GM18499 (cell line): ENCODE measurements around the gene ASIP.
"Not testable (repeated sequence)": the region's sequence is repeated elsewhere in the genome, so short reads cannot be mapped to it uniquely, and the experiment has no call there.

Experiments used
- ATAC-seq: cut with Tn5 transposase; IDR thresholded peaks from one replicate; pipeline ENCODE4 v1.9.1; 2021; ENCODE audit warnings: moderate number of reproducible peaks; ENCODE audit not compliant: insufficient read depth, unreplicated experiment

ASIP gene

DNA sequence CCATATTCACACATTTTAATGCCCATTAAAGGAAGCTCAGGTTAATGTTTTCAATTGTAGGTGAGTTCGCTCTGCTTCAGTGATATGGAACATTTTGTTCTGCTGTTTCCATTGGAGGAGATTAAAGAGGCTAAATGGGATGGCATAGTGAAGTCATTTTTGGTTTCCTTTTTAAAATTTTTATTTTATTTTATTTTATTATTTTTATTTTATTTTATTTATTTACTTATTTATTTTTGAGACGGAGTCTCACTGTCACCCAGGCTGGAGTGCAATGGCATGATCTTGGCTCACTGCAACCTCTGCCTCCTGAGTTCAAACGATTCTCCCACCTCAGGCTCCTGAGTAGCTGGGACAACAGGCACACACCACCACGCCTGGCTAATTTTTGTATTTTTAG is 792 bp downstream of the ASIP start:
- not testable (repeated sequence) for ATAC-seq

DNA sequence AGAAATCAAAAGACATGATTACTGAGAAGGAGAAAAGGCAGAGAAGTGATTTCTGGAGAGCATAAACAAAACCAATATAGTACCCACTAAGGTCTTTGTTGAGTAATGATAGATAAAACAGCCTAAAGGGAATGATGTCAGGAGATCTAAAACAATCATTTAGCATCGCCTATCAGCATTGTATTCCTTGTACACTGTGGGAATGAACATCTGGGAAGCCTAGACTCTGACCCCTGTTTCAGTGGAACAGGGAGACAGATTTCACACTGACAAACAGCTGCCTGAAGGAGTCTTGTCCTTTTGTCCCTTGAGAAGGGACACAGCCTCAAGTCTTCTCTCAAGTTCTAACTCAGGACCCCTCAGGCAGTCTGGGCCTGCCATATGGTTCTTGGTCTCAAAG is 1.7 kb downstream of the ASIP start:
- ATAC-seq = no peak

DNA sequence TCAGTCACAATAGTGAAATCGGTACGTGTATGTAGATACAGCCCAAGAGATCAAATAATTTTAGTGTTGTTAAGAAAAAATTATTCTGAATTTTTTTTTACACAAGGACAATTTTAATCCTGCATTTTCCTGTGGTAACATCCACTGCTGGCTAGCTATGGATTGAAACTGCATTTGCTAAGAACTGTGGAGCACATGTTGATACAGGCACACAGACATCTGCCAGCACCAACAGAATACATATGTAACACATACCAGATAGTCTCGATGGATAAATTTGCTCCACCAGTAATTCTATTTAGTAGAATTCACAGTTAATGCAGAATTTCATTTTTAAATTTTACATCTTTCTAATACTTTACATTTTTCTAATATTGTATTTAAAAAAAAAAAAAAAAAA is 2.2 kb downstream of the ASIP start:
- no peak for ATAC-seq

DNA sequence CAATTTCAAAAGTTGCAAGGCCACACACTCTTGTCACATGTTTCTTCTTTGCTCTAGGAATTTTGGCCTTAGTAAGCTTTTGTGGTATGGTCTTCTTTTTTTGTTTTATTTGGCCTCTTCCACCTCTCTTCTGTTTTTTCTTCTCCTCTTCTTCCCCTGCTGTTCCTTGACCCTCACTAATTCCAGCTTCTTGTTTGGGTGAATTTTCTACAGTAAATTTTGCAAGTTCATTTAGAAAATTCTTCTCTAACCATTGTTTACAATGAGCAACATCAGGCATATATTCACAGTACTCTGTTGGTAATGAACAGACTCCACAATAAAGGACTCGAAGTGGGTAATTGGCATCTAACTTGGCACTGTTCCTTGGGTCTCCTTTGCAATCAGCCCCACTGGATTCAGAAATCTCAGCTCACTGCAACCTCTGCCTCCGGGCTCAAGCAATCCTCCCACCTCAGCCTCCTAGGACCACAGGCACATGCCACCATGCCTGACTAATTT is 5.0 kb downstream of the ASIP start:
- no peak for ATAC-seq

DNA sequence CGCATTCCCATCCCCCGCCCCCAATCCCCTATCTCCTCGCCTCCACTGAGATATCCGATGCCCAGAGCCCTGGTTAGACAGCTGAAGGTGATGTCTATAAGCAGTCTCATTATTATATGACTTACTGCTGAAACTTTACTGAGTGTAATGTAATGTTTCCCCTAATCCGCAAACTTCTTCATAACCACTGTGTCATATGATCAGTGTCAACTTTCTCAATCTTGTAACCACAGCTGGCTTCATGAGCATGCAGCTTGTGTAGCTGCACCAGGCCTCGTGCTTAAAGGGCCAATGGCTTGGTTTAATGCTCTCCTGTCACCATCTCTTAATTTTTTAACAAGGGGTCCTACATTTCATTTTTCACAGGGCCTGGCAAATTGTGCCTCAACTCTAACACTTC is 8.1 kb downstream of the ASIP start:
- ATAC-seq = no peak

DNA sequence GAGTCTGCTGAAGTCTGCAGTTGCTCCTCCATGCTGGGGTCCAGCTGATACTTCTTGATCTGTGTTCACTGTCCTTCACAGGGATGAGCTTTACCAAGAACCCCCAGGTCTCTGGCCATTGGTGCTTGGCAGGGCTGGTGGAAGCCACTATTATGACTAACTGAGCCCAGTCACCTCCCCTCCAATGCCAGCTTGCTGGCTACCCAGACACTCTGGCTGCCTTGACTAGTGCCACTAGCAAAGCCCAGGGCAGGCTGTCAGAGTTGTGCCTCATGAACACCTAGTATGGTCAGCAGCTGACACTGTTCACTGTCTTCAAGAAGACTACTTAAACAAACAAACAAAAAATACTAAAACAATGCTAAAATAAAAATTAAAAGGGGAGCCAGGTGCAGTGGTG is 8.8 kb downstream of the ASIP start:
- ATAC-seq = no peak

DNA sequence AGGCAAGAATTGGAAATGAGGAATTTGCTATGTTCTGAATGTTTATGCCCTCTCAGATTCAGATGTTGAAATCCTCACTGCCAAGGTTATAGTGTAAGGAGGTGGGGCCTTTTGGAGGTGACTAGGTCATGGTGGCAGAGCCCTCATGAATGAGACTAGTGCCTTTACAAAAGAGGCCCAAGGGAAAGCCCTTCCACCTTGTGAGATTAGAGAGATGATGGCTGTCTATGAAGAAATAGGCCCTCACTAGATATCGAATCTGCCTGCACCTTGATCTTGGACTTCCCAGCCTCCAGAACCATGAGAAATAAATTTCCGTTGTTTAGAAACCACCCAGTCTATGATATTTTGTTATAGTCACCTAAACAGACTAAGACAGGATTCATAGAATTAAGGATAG is 10.4 kb downstream of the ASIP start:
- no peak for ATAC-seq

DNA sequence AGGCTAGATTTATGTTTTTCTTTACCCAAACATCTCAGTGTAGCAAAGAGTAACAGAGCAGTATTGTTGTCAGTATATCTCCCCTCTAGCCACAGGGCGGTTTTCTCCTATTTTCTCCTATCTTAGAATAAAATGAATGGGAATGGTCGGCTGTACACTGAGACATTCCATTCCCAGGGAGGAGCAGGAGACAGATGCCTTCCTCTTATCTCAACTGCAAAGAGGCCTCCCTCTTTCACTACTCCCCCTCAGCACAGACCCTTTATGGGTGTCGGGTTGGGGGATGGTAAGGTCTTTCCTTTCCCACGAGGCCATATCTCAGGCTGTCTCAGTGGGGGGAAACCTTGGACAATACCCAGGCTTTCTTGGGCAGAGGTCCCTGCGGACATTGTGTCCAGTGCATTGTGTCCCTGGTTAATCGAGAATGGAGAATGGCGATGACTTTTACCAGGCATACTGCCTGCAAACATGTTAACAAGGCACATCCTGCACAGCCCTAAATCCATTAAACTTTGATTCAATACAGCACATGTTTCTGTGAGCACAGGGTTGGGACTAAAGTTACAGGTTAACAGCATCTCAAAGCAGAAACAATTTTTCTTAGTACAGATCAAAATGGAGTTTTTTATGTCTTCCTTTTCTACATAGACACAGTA is 11.3 kb downstream of the ASIP start:
- not testable (repeated sequence) for ATAC-seq

DNA sequence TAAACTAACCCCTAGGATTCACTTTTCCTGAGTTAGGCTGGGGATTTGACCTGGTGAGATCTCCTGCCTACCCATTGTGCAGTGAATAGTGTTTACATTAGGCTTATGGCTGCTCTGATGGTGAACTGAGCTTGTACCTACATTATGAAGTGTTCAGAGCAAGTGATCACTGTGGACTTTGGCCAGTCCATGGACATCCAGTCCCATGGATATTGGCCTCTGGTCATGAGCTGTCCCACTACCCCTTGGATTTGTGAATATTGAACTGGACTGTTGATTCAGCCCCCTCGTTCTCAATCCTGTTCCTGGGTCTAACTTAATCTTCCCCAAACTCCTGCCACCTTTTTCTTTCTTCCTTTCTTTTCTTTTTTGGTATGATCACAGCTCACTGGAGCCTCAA is 13.8 kb downstream of the ASIP start:
- ATAC-seq = no peak

DNA sequence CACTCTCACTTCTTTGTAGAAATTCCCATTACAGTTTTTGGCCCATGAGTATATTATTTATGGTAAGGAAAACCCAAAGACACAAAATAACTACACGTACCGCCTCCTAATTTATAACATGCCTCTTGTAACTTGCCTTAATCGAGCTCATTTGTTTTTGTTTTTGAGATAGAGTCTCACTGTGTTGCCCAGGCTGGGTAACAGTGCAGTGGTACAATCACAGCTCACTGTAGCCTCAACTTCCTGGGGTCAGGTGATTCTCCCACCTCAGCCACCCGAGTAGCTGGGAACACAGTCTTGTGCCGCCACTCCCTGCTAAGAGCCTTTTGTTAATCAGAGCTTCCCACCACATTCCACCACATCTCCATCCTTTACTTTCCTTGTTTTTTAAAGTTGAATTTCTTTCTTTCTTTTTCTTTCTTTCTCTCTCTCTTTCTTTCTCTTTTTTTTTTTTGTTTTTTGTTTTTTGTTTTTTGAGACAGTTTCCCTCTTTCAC is 15.5 kb downstream of the ASIP start:
- ATAC-seq = no peak

DNA sequence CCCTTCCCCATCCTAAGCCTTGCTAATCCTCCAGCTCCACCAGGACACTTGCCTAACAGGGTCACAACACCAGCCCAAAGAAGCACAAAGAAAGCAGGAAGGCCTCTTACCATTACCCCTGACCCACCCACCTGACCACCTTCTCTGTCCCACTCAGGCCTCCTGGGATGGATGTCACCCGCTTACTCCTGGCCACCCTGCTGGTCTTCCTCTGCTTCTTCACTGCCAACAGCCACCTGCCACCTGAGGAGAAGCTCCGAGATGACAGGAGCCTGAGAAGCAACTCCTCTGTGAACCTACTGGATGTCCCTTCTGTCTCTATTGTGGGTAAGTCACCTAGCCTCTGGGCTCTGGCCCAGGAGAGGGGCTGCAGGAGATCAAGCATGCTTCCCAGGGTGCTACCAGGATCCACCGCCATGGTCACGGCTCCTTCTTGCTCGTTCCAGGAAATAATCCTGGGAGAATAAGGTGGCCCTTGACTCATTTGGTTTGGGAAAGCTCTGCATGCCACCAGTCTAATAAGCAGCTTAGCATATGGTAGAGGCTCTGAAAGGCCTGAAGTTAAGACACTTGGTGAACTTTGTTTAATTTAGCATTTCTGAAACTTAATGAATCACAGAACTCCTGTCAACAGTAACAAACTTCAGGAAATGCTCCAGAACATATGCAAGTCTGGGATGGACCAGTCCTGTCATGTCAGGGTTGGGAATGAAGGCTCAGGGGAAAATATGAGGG is 19.2 kb downstream of the ASIP start:
- ATAC-seq = no peak

DNA sequence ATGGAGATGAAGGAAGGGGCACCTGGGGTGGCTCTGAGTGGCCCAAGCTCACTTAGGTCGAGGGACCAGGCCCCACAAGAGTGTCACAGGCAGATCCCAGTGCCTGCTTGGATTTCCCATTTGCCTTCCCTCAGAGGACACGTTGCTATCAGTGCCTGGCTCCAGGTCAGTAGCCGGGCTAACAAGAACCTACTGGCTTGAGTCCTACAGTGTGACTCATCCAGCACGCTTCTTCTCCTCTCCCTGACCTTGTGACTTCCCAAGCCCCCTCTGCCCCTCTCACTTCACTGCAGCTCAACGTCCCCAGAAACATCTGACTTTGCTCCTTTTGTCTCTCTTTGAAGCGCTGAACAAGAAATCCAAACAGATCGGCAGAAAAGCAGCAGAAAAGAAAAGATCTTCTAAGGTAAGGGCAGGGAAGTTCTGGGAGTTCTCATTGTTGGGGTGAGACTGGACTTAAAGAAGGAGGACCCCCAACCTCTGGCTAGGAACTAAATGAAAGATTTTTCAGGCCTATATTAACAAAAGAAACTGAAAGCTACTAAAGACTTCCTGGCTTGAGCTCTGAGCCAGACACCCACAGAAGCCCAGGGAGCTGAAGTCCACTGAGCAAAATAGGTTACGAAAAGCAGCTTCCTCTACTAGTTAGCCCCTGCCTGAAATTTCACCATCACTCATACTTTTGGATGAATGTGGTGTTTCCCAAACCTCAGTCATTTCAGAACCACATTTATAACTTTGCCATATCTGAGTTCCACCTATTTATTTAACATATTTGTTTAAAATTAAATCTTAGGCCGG is 21.5 kb downstream of the ASIP start:
- ATAC-seq = no peak

DNA sequence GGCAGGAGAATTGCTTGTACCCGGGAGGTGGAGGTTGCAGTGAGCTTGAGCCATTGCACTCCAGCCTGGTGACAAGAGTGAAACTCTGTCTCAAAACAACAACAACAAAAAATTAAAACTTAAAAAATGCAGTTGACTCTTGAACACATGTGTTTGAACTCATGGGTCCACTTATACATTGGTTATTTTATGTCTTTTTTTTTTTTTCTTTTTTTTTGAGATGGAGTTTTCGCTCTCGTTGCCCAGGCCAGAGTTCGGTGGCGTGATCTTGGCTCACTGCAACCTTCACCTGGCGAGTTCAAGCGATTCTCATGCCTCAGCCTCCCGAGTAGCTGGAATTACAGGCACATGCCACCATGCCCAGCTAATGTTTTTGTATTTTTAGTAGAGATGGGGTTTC is 22.2 kb downstream of the ASIP start:
- not testable (repeated sequence) for ATAC-seq

DNA sequence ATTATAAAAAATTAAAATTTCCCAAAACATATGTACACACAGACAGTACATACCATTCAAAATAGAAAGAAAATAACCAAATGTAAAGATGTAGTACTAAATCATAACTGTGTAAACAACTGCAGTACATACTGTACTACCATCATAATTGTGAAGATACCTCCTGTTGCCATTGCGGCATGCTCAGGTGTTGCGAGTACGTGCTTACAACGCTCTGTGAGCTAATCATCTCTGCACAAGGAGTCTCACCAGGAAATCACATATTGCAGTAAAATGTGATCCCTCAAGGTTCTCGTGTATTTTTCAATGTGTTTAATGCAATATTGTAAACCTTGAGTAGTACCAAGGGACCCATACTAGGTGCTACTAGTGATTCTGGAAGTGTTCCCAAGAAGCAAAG is 22.9 kb downstream of the ASIP start:
- ATAC-seq = no peak

DNA sequence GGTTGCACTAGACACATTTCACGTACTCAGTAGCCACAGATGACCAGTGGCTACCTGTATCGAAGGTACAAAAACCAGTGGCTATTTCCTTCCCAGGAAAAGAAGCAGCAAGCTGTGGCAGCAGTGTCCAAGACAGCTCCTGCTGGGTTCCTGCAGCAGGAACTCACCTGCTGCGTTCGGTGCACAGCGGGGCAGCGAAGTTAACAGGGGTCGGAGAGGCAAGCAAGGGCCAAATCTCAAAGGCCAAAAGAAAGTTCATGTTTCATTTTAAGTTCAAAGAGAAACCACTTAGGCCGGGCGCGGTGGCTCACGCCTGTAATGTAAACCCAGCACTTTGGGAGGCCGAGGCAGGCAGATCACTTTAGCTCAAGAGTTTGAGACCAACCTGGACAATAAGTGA is 26.9 kb downstream of the ASIP start:
- ATAC-seq = no peak

DNA sequence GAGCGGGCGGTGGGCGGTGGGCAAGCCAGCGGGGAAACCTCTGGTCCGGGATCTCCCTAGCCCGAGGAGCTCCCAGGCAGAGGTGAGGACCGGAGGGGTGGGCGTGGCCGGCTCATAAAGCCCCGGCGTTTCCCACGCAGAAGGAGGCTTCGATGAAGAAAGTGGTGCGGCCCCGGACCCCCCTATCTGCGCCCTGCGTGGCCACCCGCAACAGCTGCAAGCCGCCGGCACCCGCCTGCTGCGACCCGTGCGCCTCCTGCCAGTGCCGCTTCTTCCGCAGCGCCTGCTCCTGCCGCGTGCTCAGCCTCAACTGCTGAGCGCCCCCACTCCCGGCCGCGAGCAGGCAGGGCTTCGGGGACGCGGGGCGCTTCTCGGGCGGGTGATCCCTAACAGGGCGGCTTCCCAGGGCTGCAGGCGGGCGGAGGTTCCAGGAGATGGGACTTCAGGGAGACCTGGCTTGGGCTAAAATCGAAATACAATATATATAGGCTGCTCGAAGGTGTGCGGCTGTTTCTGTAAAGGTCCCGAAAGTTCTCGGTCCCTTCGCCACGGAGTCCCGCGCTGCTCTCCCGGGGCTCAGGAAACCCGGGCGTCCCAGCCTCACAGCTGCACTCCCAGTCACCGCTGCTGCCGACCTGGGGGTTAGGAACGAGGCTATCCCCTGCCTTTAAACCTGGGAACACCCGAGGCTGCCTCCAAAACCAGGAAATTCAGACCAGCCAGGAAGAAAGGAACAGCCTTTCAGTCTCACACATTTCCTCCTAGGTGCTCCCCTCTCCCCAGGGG is 27.8 kb downstream of the ASIP start:
- no peak for ATAC-seq

DNA sequence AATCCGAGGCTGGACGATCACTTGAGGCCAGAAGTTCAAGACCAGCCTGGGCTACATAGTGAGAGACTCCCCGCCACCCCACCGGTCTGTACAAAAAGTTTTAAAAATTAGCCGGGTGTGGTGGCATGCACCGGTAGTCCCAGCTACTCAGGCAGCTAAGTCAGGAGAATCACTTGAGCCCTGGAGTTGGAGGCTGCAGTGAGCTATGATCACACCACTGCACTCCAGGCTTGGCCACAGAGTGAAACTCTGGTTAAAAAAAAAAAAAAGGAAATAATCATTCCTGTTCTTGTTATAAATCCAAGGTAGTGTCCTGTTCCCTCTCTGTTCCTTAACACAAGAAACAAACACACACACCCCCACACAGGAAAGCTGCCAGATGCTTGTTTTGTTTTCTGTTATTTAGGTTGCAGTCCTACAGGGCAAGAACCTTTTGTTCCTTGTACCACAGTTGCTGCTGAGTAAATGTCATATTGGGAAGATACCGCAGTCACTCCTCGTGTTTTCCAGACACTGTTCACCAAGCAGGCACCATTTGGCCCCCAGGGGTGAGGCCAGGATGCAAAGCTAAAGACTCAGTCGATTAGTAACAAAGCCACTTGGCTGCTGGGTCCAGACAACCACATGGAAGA is 28.9 kb downstream of the ASIP start:
- ATAC-seq = no peak

DNA sequence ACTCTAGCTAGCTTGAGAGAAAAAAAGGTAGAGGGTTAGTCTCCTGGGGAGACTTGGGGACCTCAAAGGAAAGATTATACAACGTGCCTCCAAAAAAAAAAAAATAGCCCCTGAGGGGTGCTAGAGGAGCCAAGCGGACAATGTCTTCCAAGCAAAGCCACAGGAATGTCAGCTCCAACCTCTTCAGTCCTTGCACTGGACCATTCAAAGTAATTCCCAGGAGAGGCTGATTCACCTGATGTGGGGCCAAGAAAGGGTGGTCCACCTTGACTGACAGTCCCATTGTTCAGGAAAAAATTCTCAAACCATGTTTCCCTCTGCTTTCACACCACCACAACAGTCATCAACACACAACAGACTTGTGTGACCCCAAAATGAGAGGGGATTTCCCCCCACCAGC is 30.7 kb downstream of the ASIP start:
- ATAC-seq = no peak

DNA sequence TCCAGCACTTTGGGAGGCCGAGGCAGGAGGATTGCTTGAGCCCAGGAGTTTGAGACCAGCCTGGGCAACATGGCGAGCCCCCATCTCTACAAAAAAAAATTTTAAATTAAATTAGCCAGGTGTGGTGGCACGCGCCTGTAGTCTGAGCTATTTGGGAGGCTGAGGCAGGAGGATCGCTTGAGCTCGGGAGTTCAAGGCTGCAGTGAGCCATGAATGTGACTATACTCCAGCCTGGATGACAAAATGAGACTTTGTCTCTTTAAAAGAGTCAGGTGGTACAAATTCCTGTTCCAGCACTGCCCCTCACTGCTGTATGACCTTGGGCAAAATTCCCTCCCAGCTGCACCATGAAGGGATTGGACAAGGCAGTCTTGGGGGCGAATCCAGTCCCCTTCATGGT is 33.5 kb downstream of the ASIP start:
- ATAC-seq = no peak

DNA sequence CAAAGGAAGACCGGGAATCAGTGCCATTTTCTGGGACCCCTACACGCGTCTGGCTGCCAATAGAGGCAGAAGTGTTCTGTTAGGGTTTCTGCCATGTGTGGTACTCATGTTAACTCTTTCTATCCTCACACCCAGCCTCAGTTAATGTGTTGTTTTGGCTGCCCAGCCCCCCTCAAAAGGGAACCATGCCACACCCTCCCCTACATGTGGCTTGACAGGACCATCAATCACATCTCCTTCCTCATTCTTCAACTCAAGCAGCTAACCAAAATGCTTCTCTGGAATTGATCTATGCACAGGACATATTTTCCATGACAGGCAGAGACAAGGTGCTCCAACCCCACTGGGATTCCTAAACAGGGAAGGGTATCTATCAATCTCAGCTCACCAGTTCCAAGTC is 40.0 kb downstream of the ASIP start:
- ATAC-seq = no peak
